PC-9 (cell line): ENCODE data around the gene PHC1. TPM values are rescaled to one million over a fixed set of nuclear protein-coding genes. Genes with fewer than 3 reads are reported as not detected.

Source experiments
- BruUV-seq: library from RNA; stranded (reverse); fragments of 400-500 nt; replicated peaks from 2 replicates; lab custom pipeline; 2021; lab: Mats Ljungman, UMichigan
- CTCF ChIA-PET: fragments of 300-600 bp; sonication (Branson Sonifier 250); formaldehyde crosslinking; loops from one replicate; lab custom pipeline; 2022; ENCODE audit warnings: antibody characterized with exemption; lab: Charles Lee
- POLR2A ChIA-PET: fragments of 300-600 bp; sonication (Branson Sonifier 250); formaldehyde crosslinking; loops from one replicate; lab custom pipeline; 2022; ENCODE audit warnings: antibody characterized with exemption; ENCODE audit not compliant: unreplicated experiment; lab: Charles Lee
- DNase-seq, 2 experiments: peaks; one replicate each; pipeline versions ENCODE4 v3.0.0 to v3.0.0-alpha.2; 2015 to 2022; ENCODE audit warnings: mixed read lengths in 1 of 2
- H2AFZ ChIP-seq: fragments of 200-600 bp; sonication (generic); 2 replicates; pipeline ENCODE4 v1.8.1; 2017; ENCODE audit warnings: antibody characterized with exemption
- H3F3A ChIP-seq: fragments of 200-600 bp; sonication (generic); 2 replicates; pipeline ENCODE4 v1.8.1; 2017; ENCODE audit warnings: antibody characterized with exemption, mild to moderate bottlenecking, low read depth; ENCODE audit not compliant: insufficient read depth
- H3K27ac ChIP-seq: fragments of 200-600 bp; sonication (generic); 2 replicates; pipeline ENCODE4 v1.6.1; 2016; ENCODE audit warnings: mixed run types
- H3K27me3 ChIP-seq: fragments of 200-600 bp; sonication (generic); 2 replicates; pipeline ENCODE4 v1.6.1; 2016; ENCODE audit warnings: low read depth, mixed run types; ENCODE audit not compliant: insufficient read depth
- H3K36me3 ChIP-seq: fragments of 200-600 bp; sonication (generic); 2 replicates; pipeline ENCODE4 v1.6.1; 2016; ENCODE audit warnings: low read depth, mixed run types
- H3K4me1 ChIP-seq: fragments of 200-600 bp; sonication (generic); replicated peaks from 2 replicates; pipeline ENCODE4 v1.6.1; 2016; ENCODE audit warnings: mixed run types; ENCODE audit not compliant: insufficient read depth
- H3K4me2 ChIP-seq: fragments of 200-600 bp; sonication (generic); 2 replicates; pipeline ENCODE4 v1.6.1; 2017; ENCODE audit warnings: mixed run types
- H3K4me3 ChIP-seq: fragments of 200-600 bp; sonication (generic); 2 replicates; pipeline ENCODE4 v1.6.1; 2016; ENCODE audit warnings: mixed run types
- H3K79me2 ChIP-seq: fragments of 200-600 bp; sonication (generic); 2 replicates; pipeline ENCODE4 v1.6.1; 2017; ENCODE audit warnings: low read depth, mixed run types
- H3K9me2 ChIP-seq: fragments of 200-600 bp; sonication (generic); 2 replicates; pipeline ENCODE4 v1.8.1; 2017; ENCODE audit warnings: mild to moderate bottlenecking; ENCODE audit not compliant: insufficient read depth
- H3K9me3 ChIP-seq: fragments of 200-600 bp; sonication (generic); 2 replicates; pipeline ENCODE4 v1.8.1; 2016; ENCODE audit warnings: low read depth; ENCODE audit not compliant: insufficient read depth
- H4K20me1 ChIP-seq: fragments of 200-600 bp; sonication (generic); 2 replicates; pipeline ENCODE4 v1.8.1; 2017; ENCODE audit not compliant: insufficient read depth
- CTCF ChIP-seq: fragments of 200-600 bp; sonication (generic); conservative IDR thresholded peaks from 2 replicates; pipeline ENCODE4 v1.6.1; 2017; ENCODE audit warnings: mixed run types, antibody characterized with exemption, mild to moderate bottlenecking, moderate library complexity
- EZH2 ChIP-seq: fragments of 200-600 bp; sonication (generic); IDR thresholded peaks from 2 replicates; pipeline ENCODE4 v1.8.0; 2017; ENCODE audit warnings: antibody characterized with exemption, low read depth
- intact Hi-C: fragments of 100-400 bp; cut with micrococcal nuclease; formaldehyde crosslinking; loops from one replicate; pipeline ENCODE4 v1.10.0; 2022; ENCODE audit not compliant: unreplicated experiment
- total RNA-seq: library from RNA; stranded (reverse); gene quantifications from 2 replicates; pipeline ENCODE4 v1.2.3, GENCODE V29; 2021

Gene PHC1
- total RNA-seq, 1 experiment from 2014 or later = 50.9 TPM

GRCh38 chr12:8953773-8954402 is 39.6 kb downstream of the PHC1 start:
- Histone ChIP-seq H3K9me3 (no peaks in the 10 kb centered on the region), H3K27me3 (no peaks in the 10 kb centered on the region), H3K4me1 (peaks cover 3% of the 10 kb centered on the region; the same call in 1 of the 2 replicates), H2AFZ (no peak overlapping the region), H3K79me2 (peaks cover 6% of the 10 kb centered on the region), H3K4me3 (no peak overlapping the region), H3K9me2 (no peaks in the 10 kb centered on the region), H3K4me2 (no peak overlapping the region), H3K36me3 (no peaks in the 10 kb centered on the region), H3K27ac (no peak overlapping the region), H3F3A (peaks cover 6% of the 10 kb centered on the region; the same call in 1 of the 2 replicates), H4K20me1 (no peaks in the 10 kb centered on the region)
- no peak for DNase-seq
- ChIA-PET CTCF (no interaction called here), POLR2A (no interaction called here)
- TF ChIP-seq EZH2 (no peak), CTCF (no peak)
- intact Hi-C loops = no loop called here
- no TSS peak for BruUV-seq

GRCh38 chr12:8956073-8956472 is 41.8 kb downstream of the PHC1 start:
- H3K36me3 ChIP-seq = no peaks in the 10 kb centered on the region
- DNase-seq = no peak
- H3K9me3 ChIP-seq = no peaks in the 10 kb centered on the region
- no peak overlapping the region for H3K4me3 ChIP-seq
- intact Hi-C loops = no loop called here
- H3K79me2 ChIP-seq = no peaks in the 10 kb centered on the region; the same call in 1 of the 2 replicates
- CTCF ChIA-PET = no interaction called here
- H2AFZ ChIP-seq = no peak overlapping the region
- no peak overlapping the region for H3K4me2 ChIP-seq
- TF ChIP-seq CTCF = no peak
- no peak for TF ChIP-seq EZH2
- H3K27me3 ChIP-seq = no peaks in the 10 kb centered on the region
- no TSS peak for BruUV-seq
- POLR2A ChIA-PET = no interaction called here
- no peaks in the 10 kb centered on the region for H3F3A ChIP-seq
- H3K4me1 ChIP-seq = 0 out of 2 replicates have a peak, but pooled peaks cover 2% of the 10 kb centered on the region
- no peaks in the 10 kb centered on the region for H4K20me1 ChIP-seq
- no peak overlapping the region for H3K27ac ChIP-seq
- H3K9me2 ChIP-seq = no peaks in the 10 kb centered on the region

GRCh38 chr12:8956772-8957171 is 42.5 kb downstream of the PHC1 start:
- Histone ChIP-seq H3F3A (no peaks in the 10 kb centered on the region), H3K27me3 (no peaks in the 10 kb centered on the region), H3K36me3 (no peaks in the 10 kb centered on the region), H3K27ac (no peak overlapping the region), H3K4me3 (no peak overlapping the region), H4K20me1 (no peaks in the 10 kb centered on the region), H3K9me3 (no peaks in the 10 kb centered on the region), H3K4me2 (no peak overlapping the region), H2AFZ (no peak overlapping the region), H3K4me1 (no peaks in the 10 kb centered on the region), H3K79me2 (no peaks in the 10 kb centered on the region), H3K9me2 (no peaks in the 10 kb centered on the region)
- no peak for DNase-seq
- TF ChIP-seq CTCF (no peak), EZH2 (no peak)
- POLR2A ChIA-PET = no interaction called here
- no TSS peak for BruUV-seq
- CTCF ChIA-PET = interaction anchor here (0.5 kb wide), 1 partner anchor 300 kb away, joined by 10 read pairs; no protein-coding TSS in a partner anchor
- intact Hi-C loops = no loop called here
